HG02798 (cell line): Measurements from ENCODE around the gene OTUD7B.
"Not testable (repeated sequence)": the region's sequence is repeated elsewhere in the genome, so short reads cannot be mapped to it uniquely, and the experiment has no call there.

Experiments used
- ATAC-seq: cut with Tn5 transposase; IDR thresholded peaks from one replicate; pipeline ENCODE4 v1.9.1; 2021; ENCODE audit warnings: mild to moderate bottlenecking; ENCODE audit not compliant: unreplicated experiment, poor library complexity

The OTUD7B gene

GRCh38 chr1:150010393-150011115 lies at the start of gene OTUD7B:
TSS of gene OTUD7B (minus strand) at chr1:150010726. CDS start at chr1:149977510, 33,216 bp downstream.
- ATAC-seq = peak; percentile 91

- ATAC-seq = no peak
Measured at GRCh38 chr1:150060260-150060659, 49.7 kb upstream of the OTUD7B start.

- no peak for ATAC-seq
Measured at GRCh38 chr1:150056407-150056806, 45.9 kb upstream of the OTUD7B start.

- not testable (repeated sequence) for ATAC-seq
Measured at GRCh38 chr1:150055507-150055906, 45.0 kb upstream of the OTUD7B start.

- ATAC-seq = no peak
Measured at GRCh38 chr1:150053926-150054325, 43.4 kb upstream of the OTUD7B start.

- ATAC-seq = not testable (repeated sequence)
Measured at GRCh38 chr1:150051905-150052412, 41.4 kb upstream of the OTUD7B start.

GRCh38 chr1:150051089-150051373 lies 40.5 kb upstream of the OTUD7B start:
- no peak for ATAC-seq

- no peak for ATAC-seq
Measured at GRCh38 chr1:150049926-150050325, 39.4 kb upstream of the OTUD7B start.

- no peak for ATAC-seq
Measured at GRCh38 chr1:150034336-150034735, 23.8 kb upstream of the OTUD7B start.

GRCh38 chr1:150028322-150028721 lies 17.8 kb upstream of the OTUD7B start:
- no peak for ATAC-seq

GRCh38 chr1:150024156-150024555 lies 13.6 kb upstream of the OTUD7B start:
- ATAC-seq = no peak

GRCh38 chr1:150022357-150022756 lies 11.8 kb upstream of the OTUD7B start:
- ATAC-seq = no peak

GRCh38 chr1:150021191-150021694 lies 10.7 kb upstream of the OTUD7B start:
- no peak for ATAC-seq

- ATAC-seq = no peak
Measured at GRCh38 chr1:150020711-150021110, 10.2 kb upstream of the OTUD7B start.

GRCh38 chr1:150018165-150018564 lies 7.6 kb upstream of the OTUD7B start:
- ATAC-seq = no peak

- no peak for ATAC-seq
Measured at GRCh38 chr1:150017206-150017750, 6.8 kb upstream of the OTUD7B start.

- ATAC-seq = no peak
Measured at GRCh38 chr1:150015651-150016131, 5.2 kb upstream of the OTUD7B start.

GRCh38 chr1:150012611-150013010 lies 2.1 kb upstream of the OTUD7B start:
- ATAC-seq = no peak

GRCh38 chr1:150009604-150010392 lies 728 bp downstream of the OTUD7B start:
- peak; percentile 15 for ATAC-seq

- no peak for ATAC-seq
Measured at GRCh38 chr1:150008699-150009098, 1.8 kb downstream of the OTUD7B start.

GRCh38 chr1:150006881-150007421 lies 3.6 kb downstream of the OTUD7B start:
- ATAC-seq = no peak
